Measurements from ENCODE around the gene C18orf32. TPM values are rescaled to one million over a fixed set of nuclear protein-coding genes. Genes with fewer than 3 reads are reported as not detected.

C18orf32 gene
- polyA plus RNA-seq, 3 donors from 2014 or later, result 106 to 170 (median 122) TPM

DNA sequence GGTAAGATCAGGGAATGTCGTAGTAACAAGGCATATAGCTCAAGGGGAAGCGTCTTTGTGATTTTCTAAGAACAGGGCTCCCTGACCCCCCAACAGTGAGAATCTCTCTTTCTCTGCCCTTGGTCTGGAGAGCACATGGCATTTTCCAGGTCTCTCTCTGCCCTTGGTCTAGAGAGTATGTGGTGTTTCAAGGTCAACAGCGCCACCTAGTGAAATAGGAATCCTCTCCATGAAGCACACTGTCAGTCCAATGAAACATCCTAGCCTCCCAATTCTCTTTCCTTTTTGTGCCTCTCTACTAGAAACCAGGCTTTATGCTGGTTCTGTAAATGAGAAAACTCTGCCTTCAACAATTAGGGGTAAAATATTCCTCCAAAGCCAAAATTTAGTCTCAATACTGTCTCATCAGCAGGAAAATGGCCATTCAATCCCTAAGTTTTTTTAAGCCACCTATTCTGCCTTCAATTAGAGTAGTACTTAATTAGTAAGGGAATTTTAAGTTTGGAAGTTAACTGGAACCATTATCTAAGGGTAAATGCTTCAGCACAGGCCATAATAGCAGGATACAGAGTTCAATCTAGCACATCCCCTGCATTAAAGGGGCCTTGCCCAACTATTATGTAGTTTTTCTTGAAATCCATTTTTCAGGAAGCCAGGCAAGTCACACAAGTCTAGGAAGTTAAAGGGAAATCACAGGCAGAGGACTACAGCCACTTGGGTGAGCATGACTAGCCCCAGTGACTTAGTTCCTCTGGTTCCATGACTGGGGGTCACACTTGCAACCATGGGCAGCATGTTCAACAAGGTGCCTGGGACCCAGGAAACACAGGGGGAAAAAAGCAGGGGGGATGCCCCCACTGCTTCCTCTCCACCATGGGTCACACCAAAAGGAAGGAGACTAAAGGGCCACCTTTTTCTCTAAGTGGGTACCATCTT, 39.0 kb downstream of the C18orf32 start:
- Mint-ChIP-seq H3K4me3 (no peak overlapping the region), H3K9me3 (peaks cover 6 to 38% (median 28%) of the 10 kb centered on the region in 6 donors), H3K4me1 (peaks cover 11 to 34% of the 10 kb centered on the region in 2 donors), H3K27me3 (ENCODE audit: low read depth in 3 of 3) (peaks cover 0 to 2% (median 0%) of the 10 kb centered on the region in 3 donors), H3K36me3 (peaks cover 26 to 42% (median 29%) of the 10 kb centered on the region in 3 donors), H3K27ac (no peak overlapping the region)
- peak; percentile 19 to 30 (median 29) for DNase-seq

DNA sequence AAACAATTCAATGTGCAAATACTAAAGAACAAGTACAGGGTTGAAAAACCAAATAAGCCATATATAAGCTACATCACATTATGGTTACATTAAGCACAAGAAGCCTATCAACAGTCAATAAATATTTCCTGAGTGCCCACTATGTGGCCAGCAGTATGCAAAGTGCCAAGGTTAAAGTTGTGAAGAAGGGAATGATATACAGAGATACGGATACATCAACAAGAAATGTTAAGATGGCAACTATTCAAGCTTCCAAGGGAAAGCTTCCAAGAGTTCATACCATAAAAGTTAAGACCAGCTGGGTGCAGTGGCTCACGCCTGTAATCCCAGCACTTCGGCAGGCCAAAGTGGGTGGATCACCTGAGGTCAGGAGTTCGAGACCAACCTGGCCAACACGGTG, 40.6 kb downstream of the C18orf32 start:
- Mint-ChIP-seq H3K27ac (no peak overlapping the region), H3K36me3 (peaks cover 18 to 32% (median 21%) of the 10 kb centered on the region in 3 donors)
- no peak for DNase-seq

DNA sequence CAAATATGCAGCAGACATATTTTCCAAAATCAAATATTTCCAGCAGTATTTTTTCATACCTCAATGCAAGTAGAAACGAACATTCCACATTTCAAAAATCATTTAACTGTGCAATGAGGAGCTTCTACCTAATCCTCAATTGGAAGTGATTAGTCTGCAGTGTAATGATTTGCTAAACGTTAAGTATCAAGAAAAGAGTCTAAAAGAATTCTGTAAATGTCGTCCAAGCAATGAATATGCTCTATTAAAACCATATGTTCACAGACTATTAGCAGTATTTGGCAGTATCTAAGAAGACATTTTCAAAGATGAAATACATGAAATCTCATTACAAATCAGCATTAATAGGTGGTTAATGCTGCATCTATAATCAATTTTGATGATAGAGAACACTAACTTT, 42.5 kb downstream of the C18orf32 start:
- Mint-ChIP-seq H3K27ac (no peak overlapping the region), H3K9me3 (peaks cover 4 to 17% (median 14%) of the 10 kb centered on the region in 6 donors), H3K36me3 (peaks cover 7 to 18% (median 12%) of the 10 kb centered on the region in 3 donors), H3K4me3 (no peak overlapping the region), H3K4me1 (peaks cover 17 to 44% of the 10 kb centered on the region in 2 donors), H3K27me3 (ENCODE audit: low read depth in 3 of 3) (peaks cover 0 to 2% (median 0%) of the 10 kb centered on the region in 3 donors)
- no peak for DNase-seq

More for the DNA sequence above, 40.6 kb downstream of the C18orf32 start:
- Mint-ChIP-seq H3K4me3 (no peak overlapping the region), H3K4me1 (peaks cover 15 to 40% of the 10 kb centered on the region in 2 donors), H3K27me3 (ENCODE audit: low read depth in 3 of 3) (peaks cover 0 to 2% (median 0%) of the 10 kb centered on the region in 3 donors), H3K9me3 (peaks cover 6 to 30% (median 27%) of the 10 kb centered on the region in 6 donors)

DNA sequence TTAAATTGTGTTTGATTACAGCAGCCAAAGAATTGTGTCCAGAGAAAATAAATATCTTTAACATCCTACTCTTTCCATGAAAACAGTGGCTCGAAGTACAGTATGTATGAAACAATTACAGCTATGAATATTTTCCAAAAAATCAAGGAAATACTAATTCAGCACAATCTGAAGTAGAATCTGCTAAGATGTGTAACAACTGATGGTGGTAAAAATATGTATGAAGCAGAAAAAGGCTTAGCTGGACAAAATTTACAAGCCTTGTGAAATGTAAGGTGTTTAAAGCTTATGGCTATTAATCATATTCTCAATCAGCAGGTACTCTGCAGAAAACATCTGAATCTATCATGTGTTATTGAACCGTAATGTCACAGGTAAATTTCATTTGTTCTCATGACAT, 43.2 kb downstream of the C18orf32 start:
- Mint-ChIP-seq H3K36me3 (peaks cover 2 to 13% (median 6%) of the 10 kb centered on the region in 3 donors), H3K9me3 (peaks cover under 1 to 9% (median 9%) of the 10 kb centered on the region in 6 donors), H3K4me1 (peaks cover 20 to 51% of the 10 kb centered on the region in 2 donors), H3K27ac (no peak overlapping the region), H3K27me3 (ENCODE audit: low read depth in 3 of 3) (peaks cover 0 to 2% (median 0%) of the 10 kb centered on the region in 3 donors), H3K4me3 (no peak overlapping the region)
- DNase-seq, result no peak

DNA sequence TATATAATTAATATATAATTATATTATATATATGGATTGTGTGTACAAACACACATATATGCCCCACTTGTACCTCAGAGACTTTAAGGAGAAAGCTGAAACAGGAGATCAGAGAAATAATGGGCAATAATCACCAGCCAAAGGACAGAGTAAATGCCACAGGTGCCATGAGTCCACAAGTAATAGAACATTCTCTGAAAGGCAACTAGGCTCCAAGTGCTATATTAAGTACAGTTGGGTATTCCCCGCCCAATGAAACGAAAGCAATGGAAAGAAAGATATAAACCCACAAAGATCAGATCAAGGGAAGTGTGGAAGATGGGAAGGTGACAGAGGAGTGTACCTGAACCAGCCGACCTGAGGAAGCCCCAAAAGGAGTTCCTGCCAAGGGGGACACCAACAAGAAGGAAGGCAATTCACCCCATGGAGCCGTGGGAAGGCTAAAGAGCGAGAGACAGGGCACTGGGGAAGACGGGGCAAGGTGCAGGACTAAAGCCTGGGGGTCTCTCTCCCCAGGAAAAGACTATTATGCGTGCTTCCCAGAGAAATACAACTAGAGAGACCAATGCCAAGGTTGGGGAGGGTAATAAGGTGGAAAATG, 45.6 kb downstream of the C18orf32 start:
- DNase-seq, result no peak
- H3K36me3 Mint-ChIP-seq, result no peaks in the 10 kb centered on the region
- no peaks in the 10 kb centered on the region for H3K27me3 Mint-ChIP-seq (ENCODE audit: low read depth in 3 of 3)
- H3K27ac Mint-ChIP-seq, result peak overlapping the region in 2 of 6 donors; percentile 8 to 20
- H3K4me3 Mint-ChIP-seq, result no peak overlapping the region
- peaks cover 22 to 57% of the 10 kb centered on the region in 2 donors for H3K4me1 Mint-ChIP-seq
- H3K9me3 Mint-ChIP-seq, result peaks cover 0 to 3% (median 0%) of the 10 kb centered on the region in 6 donors

DNA sequence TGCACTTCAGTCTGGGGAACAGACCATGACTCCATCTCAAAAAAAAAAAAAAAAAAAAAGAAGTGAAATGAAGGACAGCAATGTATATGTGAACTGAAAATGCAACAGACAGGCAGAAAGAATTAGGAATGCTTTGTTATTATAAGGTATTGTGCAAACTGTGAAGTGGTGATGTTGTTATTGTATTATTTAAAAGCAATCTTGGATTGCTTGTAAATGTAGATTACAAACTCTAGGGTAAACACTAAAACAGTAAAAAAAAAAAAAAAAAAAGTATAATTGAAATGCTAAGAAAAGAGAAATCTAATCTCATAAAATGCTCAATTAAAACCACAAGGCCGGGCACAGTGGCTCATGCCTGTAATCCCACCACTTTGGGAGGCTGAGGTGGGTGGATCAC, 51.9 kb downstream of the C18orf32 start:
- Mint-ChIP-seq H3K27me3 (ENCODE audit: low read depth in 3 of 3) (no peaks in the 10 kb centered on the region), H3K27ac (peak overlapping the region in 1 of 6 donors; percentile 55), H3K4me3 (no peak overlapping the region), H3K36me3 (no peaks in the 10 kb centered on the region), H3K9me3 (no peaks in the 10 kb centered on the region), H3K4me1 (peaks cover 13 to 43% of the 10 kb centered on the region in 2 donors)
- DNase-seq, result no peak

DNA sequence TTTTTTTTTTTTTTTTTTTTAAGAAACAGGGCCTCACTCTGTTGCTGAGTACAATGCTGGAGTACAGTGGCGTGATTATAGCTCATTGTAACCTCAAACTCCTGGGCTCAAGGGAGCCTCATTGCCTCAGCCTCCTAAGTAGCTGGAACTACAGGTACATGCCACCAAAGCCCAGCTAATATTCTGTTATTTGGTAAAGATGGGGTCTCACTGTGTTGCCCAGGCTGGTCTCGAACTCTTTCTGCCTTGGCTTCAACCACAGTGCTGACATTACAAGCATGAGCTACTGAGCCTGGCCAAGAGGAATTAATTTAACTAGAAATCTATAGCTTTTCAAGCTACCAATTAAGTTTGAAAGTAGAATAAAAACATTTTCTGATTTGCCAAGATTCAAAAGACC, 54.4 kb downstream of the C18orf32 start:
- Mint-ChIP-seq H3K27ac (no peak overlapping the region), H3K36me3 (peaks cover 6 to 13% (median 10%) of the 10 kb centered on the region in 3 donors), H3K9me3 (no peaks in the 10 kb centered on the region), H3K4me3 (no peak overlapping the region), H3K27me3 (ENCODE audit: low read depth in 3 of 3) (peaks cover 0 to 1% (median 0%) of the 10 kb centered on the region in 3 donors), H3K4me1 (peaks cover 9 to 34% of the 10 kb centered on the region in 2 donors)
- no peak for DNase-seq

DNA sequence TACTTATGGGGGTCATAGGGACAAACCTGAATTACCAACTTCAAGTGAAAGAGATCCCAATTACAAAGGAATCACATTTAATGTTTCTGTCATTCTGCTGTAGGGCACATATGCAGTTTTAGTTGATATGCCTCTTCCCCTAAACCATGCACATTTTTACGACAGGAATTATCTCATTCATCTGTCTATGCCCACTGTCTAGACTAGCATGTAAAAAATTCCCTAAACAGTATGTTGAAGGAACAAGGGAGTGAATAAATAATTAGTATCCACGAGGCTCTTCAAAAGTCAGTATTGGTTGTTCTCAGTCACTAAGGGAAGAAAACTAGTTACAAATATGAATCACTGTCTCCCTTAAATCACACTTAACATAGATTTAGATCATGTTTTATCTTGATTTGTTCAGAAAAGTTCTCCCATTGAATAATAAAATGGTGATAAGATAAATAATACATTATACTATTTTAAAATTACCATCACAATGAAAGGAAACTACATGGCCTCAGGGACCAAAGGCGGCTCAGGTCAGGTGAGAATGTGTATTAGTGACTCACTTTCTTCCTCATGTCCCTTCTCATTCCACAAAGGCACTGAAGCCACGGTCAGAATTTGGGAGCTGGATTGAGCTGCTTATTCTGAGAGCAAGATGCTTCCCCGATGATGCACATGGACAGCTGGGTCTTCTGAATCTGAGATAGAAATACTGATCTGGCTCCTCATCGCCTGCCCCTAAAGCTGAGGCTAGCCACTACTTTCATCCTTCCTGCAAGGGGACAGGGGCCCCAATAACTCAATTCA, 55.7 kb downstream of the C18orf32 start:
- Mint-ChIP-seq H3K27ac (peak overlapping the region in 1 of 6 donors; percentile 18), H3K9me3 (no peaks in the 10 kb centered on the region), H3K27me3 (ENCODE audit: low read depth in 3 of 3) (peaks cover 0 to 4% (median 0%) of the 10 kb centered on the region in 3 donors), H3K4me1 (peaks cover 3 to 22% of the 10 kb centered on the region in 2 donors), H3K36me3 (peaks cover 7 to 22% (median 12%) of the 10 kb centered on the region in 3 donors), H3K4me3 (no peak overlapping the region)
- DNase-seq, result no peak

Other genes starting within 250 kb of the C18orf32 start
- 10 to 100 TPM; 29.6 to 51.1 (median 31.2) TPM for gene DYM, start 26.6 kb downstream of the C18orf32 start, polyA plus RNA-seq
- 1,000 to 10,000 TPM in 1 of 3 donors, 100 to 1,000 TPM in 2; 713 to 1,228 (median 972) TPM for gene RPL17, start 5.2 kb upstream of the C18orf32 start, polyA plus RNA-seq
- gene LIPG, start 74.8 kb upstream of the C18orf32 start, polyA plus RNA-seq, result not detected

Data from immature natural killer cell (primary cell).